ENCODE measurements around the gene SCAF4.
A peak's percentile ranks its signal among the peaks of the same experiment; 100 is the strongest.
"Not testable (repeated sequence)": the region's sequence is repeated elsewhere in the genome, so short reads cannot be mapped to it uniquely, and the experiment has no call there.

The SCAF4 gene

GRCh38 chr21:31737586-31738397, 5.9 kb upstream of the SCAF4 start:
- not testable (repeated sequence) for DNase-seq

- DNase-seq = no peak
Measured at GRCh38 chr21:31735511-31735992, 3.6 kb upstream of the SCAF4 start.

GRCh38 chr21:31733551-31734149, 1.7 kb upstream of the SCAF4 start:
- DNase-seq = no peak

GRCh38 chr21:31732597-31733550, 956 bp upstream of the SCAF4 start:
- no peak for DNase-seq

- DNase-seq = peak; percentile 54
Measured at GRCh38 chr21:31731056-31731856, 662 bp downstream of the SCAF4 start.

- peak; percentile 54 for DNase-seq
Measured at GRCh38 chr21:31730712-31731055, 1.2 kb downstream of the SCAF4 start.

GRCh38 chr21:31729622-31730343, 2.1 kb downstream of the SCAF4 start:
- no peak for DNase-seq

GRCh38 chr21:31728952-31729351, 3.0 kb downstream of the SCAF4 start:
- no peak for DNase-seq

GRCh38 chr21:31728191-31728590, 3.7 kb downstream of the SCAF4 start:
- DNase-seq = no peak

GRCh38 chr21:31727181-31727580, 4.7 kb downstream of the SCAF4 start:
- DNase-seq = no peak

- DNase-seq = no peak
Measured at GRCh38 chr21:31726407-31726806, 5.5 kb downstream of the SCAF4 start.

- DNase-seq = no peak
Measured at GRCh38 chr21:31725202-31725839, 6.6 kb downstream of the SCAF4 start.

- no peak for DNase-seq
Measured at GRCh38 chr21:31724552-31724951, 7.4 kb downstream of the SCAF4 start.

GRCh38 chr21:31721381-31721780, 10.5 kb downstream of the SCAF4 start:
- DNase-seq = no peak

- DNase-seq = no peak
Measured at GRCh38 chr21:31720739-31721138, 11.2 kb downstream of the SCAF4 start.

GRCh38 chr21:31720330-31720729, 11.6 kb downstream of the SCAF4 start:
- no peak for DNase-seq

GRCh38 chr21:31716106-31716505, 15.8 kb downstream of the SCAF4 start:
- no peak for DNase-seq

- no peak for DNase-seq
Measured at GRCh38 chr21:31714741-31715365, 17.1 kb downstream of the SCAF4 start.

- no peak for DNase-seq
Measured at GRCh38 chr21:31713973-31714740, 17.8 kb downstream of the SCAF4 start.

GRCh38 chr21:31713115-31713514, 18.8 kb downstream of the SCAF4 start:
- DNase-seq = no peak

All from midbrain (tissue), 1 donor.